ENCODE data around the gene ASAP2. TPM values are rescaled to one million over a fixed set of nuclear protein-coding genes. Genes with fewer than 3 reads are reported as not detected.

ASAP2 gene
- total RNA-seq, 1 experiment from 2014 or later = 12.6 TPM

DNA sequence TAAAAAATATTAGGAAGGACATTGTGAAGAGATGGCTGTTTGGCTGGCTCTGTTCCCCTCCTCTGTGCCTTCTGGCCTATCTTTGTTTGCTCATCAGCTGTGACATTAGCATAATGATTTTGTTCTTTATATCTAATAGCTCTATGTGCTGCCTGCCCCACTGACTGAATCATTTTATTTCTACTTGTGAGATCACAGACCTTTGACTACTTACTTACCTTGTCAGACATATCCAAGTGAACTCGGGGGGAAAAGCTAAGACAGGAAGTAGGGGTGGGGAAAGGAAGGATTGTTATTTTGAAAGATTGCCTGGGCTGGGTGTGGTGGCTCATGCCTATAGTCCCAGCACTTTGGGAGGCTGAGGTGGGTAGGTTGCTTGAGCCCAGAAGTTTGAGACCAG, 104.2 kb downstream of the ASAP2 start:
- no peak overlapping the region for H3K4ac ChIP-seq (ENCODE audit: low read depth, low read length)
- no peak overlapping the region for H2AFZ ChIP-seq (ENCODE audit: low read length)
- no peak overlapping the region for H2BK120ac ChIP-seq (ENCODE audit: low read depth, low read length, poor library complexity, severe bottlenecking)
- H2BK5ac ChIP-seq (ENCODE audit: insufficient read length, low read length) = no peak overlapping the region
- no peak overlapping the region for H3T11ph ChIP-seq (ENCODE audit: low read length)
- Mint-ChIP-seq H3K27me3 (ENCODE audit: low read depth) (no peaks in the 10 kb centered on the region), H3K4me1 (peaks cover 17 to 21% of the 10 kb centered on the region in 2 experiments), H3K4me3 (no peak overlapping the region), H3K9me3 (no peaks in the 10 kb centered on the region), H3K36me3 (ENCODE audit: insufficient read depth in 1 of 3, low read depth in 3 of 3) (no peaks in the 10 kb centered on the region), H3K27ac (peak overlapping the region in 1 of 3 experiments; percentile 5; a peak in 1 of 7 replicates)
- no peak overlapping the region for H2BK12ac ChIP-seq (ENCODE audit: insufficient read length, low read depth, low read length)
- H3K27me3 ChIP-seq (ENCODE audit: insufficient read depth, low read length) = no peaks in the 10 kb centered on the region
- H3K4me1 ChIP-seq (ENCODE audit: insufficient read depth, low read length) = no peaks in the 10 kb centered on the region
- no peak for DNase-seq
- WGBS (ENCODE audit: extremely low coverage, insufficient read length, low lambda C conversion rate) = no CpG with 5 or more reads among the region's 1 CpG
- no peak overlapping the region for H2BK20ac ChIP-seq (ENCODE audit: low read depth, low read length, poor library complexity, severe bottlenecking)
- no peak overlapping the region for H3K56ac ChIP-seq (ENCODE audit: insufficient read length, low read depth, low read length)
- TF ChIP-seq, protein P1, sequence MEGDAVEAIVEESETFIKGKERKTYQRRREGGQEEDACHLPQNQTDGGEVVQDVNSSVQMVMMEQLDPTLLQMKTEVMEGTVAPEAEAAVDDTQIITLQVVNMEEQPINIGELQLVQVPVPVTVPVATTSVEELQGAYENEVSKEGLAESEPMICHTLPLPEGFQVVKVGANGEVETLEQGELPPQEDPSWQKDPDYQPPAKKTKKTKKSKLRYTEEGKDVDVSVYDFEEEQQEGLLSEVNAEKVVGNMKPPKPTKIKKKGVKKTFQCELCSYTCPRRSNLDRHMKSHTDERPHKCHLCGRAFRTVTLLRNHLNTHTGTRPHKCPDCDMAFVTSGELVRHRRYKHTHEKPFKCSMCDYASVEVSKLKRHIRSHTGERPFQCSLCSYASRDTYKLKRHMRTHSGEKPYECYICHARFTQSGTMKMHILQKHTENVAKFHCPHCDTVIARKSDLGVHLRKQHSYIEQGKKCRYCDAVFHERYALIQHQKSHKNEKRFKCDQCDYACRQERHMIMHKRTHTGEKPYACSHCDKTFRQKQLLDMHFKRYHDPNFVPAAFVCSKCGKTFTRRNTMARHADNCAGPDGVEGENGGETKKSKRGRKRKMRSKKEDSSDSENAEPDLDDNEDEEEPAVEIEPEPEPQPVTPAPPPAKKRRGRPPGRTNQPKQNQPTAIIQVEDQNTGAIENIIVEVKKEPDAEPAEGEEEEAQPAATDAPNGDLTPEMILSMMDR (conservative IDR thresholded peaks at IDR 0.05) = no peak
- H3K9me3 ChIP-seq (ENCODE audit: control insufficient read depth, low read depth, low read length) = no peaks in the 10 kb centered on the region
- no peaks in the 10 kb centered on the region for H3K23me2 ChIP-seq (ENCODE audit: insufficient read length, low read depth, low read length, poor library complexity, severe bottlenecking)
- H4K5ac ChIP-seq (ENCODE audit: insufficient read length, low read depth, low read length) = no peak overlapping the region
- H3K79me1 ChIP-seq (ENCODE audit: insufficient read depth, low read depth, low read length, poor library complexity, severe bottlenecking) = no peaks in the 10 kb centered on the region
- H4K91ac ChIP-seq (ENCODE audit: insufficient read length, low read depth, low read length) = no peak overlapping the region
- no peak overlapping the region for H3K27ac ChIP-seq (ENCODE audit: insufficient read length, low read depth, low read length)
- no peaks in the 10 kb centered on the region for H4K20me1 ChIP-seq (ENCODE audit: control insufficient read depth, insufficient read depth, insufficient read length)
- no peak overlapping the region for H3K14ac ChIP-seq (ENCODE audit: insufficient read depth, low read length)
- H3K9ac ChIP-seq (ENCODE audit: extremely low read depth, insufficient read length, low read length) = no peak overlapping the region
- H3K79me2 ChIP-seq (ENCODE audit: insufficient read depth, low read length) = no peaks in the 10 kb centered on the region
- H3K18ac ChIP-seq (ENCODE audit: insufficient read length, low read depth, low read length) = no peak overlapping the region
- H2BK15ac ChIP-seq (ENCODE audit: low read depth, low read length) = no peak overlapping the region
- no peak overlapping the region for H3K4me2 ChIP-seq (ENCODE audit: insufficient read depth, insufficient read length, low read length)
- no peak overlapping the region for H2AK5ac ChIP-seq (ENCODE audit: insufficient read length, low read length)
- no peak overlapping the region for H3K23ac ChIP-seq (ENCODE audit: insufficient read length, low read depth, low read length)
- H4K8ac ChIP-seq (replicated peaks; ENCODE audit: insufficient read length, low read depth, low read length) = no peak overlapping the region

All from H9 (cell line).